ENCODE measurements around the gene TSHR. TPM values are rescaled to one million over a fixed set of nuclear protein-coding genes. Genes with fewer than 3 reads are reported as not detected.

Gene TSHR
- total RNA-seq, 4 donors from 2014 or later: not detected

- DNase-seq (ENCODE audit: low spot score in 2 of 2): no peak
- Histone ChIP-seq H3K4me1 (no peaks in the 10 kb centered on the region), H3K4me3 (no peak overlapping the region), H3K36me3 (peaks cover 15% of the 10 kb centered on the region), H3K27ac (no peak overlapping the region), H3K27me3 (no peaks in the 10 kb centered on the region), H3K9me3 (no peaks in the 10 kb centered on the region)
- TF ChIP-seq POLR2A (IDR thresholded peaks at IDR 0.05) (no peak), EP300 (IDR thresholded peaks at IDR 0.05) (no peak), POLR2AphosphoS5 (IDR thresholded peaks at IDR 0.05) (no peak)
- TF ChIP-seq, protein P1, sequence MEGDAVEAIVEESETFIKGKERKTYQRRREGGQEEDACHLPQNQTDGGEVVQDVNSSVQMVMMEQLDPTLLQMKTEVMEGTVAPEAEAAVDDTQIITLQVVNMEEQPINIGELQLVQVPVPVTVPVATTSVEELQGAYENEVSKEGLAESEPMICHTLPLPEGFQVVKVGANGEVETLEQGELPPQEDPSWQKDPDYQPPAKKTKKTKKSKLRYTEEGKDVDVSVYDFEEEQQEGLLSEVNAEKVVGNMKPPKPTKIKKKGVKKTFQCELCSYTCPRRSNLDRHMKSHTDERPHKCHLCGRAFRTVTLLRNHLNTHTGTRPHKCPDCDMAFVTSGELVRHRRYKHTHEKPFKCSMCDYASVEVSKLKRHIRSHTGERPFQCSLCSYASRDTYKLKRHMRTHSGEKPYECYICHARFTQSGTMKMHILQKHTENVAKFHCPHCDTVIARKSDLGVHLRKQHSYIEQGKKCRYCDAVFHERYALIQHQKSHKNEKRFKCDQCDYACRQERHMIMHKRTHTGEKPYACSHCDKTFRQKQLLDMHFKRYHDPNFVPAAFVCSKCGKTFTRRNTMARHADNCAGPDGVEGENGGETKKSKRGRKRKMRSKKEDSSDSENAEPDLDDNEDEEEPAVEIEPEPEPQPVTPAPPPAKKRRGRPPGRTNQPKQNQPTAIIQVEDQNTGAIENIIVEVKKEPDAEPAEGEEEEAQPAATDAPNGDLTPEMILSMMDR (IDR thresholded peaks at IDR 0.05): no peak
Measured at GRCh38 chr14:81178063-81178462, 222.6 kb downstream of the TSHR start.

DNA sequence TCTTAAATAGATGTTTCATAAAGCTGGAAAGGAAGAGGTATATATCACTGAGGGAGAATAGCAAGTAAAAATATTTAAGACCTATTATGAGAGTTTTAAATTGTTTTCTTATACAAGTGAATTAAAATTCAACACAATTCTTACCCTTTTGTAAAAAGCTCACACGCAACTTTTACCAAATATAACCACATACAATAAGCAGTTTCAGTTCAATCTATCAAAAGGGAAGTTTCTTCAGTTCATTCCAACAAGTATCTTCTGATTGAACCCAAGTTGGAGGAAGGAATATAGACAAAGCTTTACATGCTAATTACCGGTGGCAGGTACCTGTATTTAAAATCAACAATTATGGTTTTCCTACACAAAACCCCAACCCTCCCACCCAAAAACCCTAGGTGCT, 224.2 kb downstream of the TSHR start:
- WGBS: 92% methylated on average over 2 of the region's 2 CpGs
- Histone ChIP-seq H3K27ac (no peak overlapping the region), H3K9me3 (no peaks in the 10 kb centered on the region), H3K4me3 (no peak overlapping the region), H3K27me3 (no peaks in the 10 kb centered on the region), H3K36me3 (peaks cover 18% of the 10 kb centered on the region), H3K4me1 (no peaks in the 10 kb centered on the region)
- no peak for DNase-seq (ENCODE audit: low spot score in 2 of 2)
- TF ChIP-seq POLR2AphosphoS5 (IDR thresholded peaks at IDR 0.05): no peak
- no peak for TF ChIP-seq POLR2A (IDR thresholded peaks at IDR 0.05)
- TF ChIP-seq, protein P1 (IDR thresholded peaks at IDR 0.05): no peak
- no peak for TF ChIP-seq EP300 (IDR thresholded peaks at IDR 0.05)

DNA sequence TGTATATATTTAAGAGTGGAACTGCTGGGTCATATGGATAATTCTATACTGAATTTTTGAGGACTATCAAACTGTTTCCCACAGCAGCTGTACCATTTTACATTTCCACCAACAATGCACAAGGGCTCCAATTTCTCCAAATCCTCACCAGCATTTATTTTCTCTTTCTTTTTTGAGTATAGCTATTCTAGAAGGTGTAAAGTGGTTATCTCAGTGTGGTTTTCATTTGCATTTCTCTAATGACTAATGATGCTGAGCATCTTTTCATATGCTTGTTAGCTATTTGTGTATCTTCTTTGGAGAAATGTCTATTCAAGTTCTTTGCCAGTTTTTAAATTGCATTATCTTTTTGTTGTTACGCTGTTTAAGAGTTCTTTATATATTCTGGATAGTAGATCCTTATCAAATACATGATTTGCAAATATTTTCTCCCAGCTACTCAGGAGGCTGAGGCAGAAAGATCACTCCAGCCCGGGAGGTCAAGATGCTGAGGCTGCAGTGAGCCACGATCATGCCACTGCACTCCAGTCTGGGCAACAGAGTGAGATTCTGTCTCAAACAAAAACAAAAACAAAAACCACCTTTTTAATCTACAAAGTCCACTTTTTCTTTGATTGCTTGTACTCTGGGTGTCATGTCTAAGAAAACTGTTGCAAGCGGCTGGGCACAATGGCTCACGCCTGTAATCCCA, 232.6 kb downstream of the TSHR start:
- peaks cover 49% of the 10 kb centered on the region for H3K36me3 ChIP-seq

DNA sequence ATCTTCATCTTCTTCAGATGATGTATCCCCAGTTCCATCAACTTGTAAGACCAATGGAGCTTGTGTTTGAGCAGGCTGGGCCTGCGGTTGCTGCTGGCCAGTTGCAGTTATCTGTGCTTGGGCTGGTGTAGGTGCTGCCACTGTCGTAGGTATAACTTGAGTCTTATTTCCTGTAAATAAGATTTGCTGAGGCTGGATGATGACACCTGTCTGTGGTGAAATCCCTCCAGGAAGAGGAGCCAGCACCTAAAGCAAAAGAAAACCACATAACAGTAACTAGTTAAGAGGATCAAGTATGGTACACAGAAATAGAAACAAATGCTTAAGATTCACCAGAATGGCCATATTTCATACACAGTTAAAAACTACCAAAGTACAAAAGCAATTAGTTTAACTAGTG, 237.2 kb downstream of the TSHR start:
- Histone ChIP-seq H3K9me3 (no peaks in the 10 kb centered on the region), H3K27ac (no peak overlapping the region)

More for the DNA sequence above, 232.6 kb downstream of the TSHR start:
- no peak overlapping the region for H3K4me3 ChIP-seq
- H3K27me3 ChIP-seq: no peaks in the 10 kb centered on the region
- no peak overlapping the region for H3K27ac ChIP-seq
- no peaks in the 10 kb centered on the region for H3K9me3 ChIP-seq
- DNase-seq (ENCODE audit: low spot score in 2 of 2): no peak
- H3K4me1 ChIP-seq: no peaks in the 10 kb centered on the region
- TF ChIP-seq, protein P1 (IDR thresholded peaks at IDR 0.05): no peak
- TF ChIP-seq EP300 (IDR thresholded peaks at IDR 0.05) (no peak), POLR2AphosphoS5 (IDR thresholded peaks at IDR 0.05) (no peak), POLR2A (IDR thresholded peaks at IDR 0.05) (no peak)
- WGBS: 91% methylated on average over 5 of the region's 5 CpGs

DNA sequence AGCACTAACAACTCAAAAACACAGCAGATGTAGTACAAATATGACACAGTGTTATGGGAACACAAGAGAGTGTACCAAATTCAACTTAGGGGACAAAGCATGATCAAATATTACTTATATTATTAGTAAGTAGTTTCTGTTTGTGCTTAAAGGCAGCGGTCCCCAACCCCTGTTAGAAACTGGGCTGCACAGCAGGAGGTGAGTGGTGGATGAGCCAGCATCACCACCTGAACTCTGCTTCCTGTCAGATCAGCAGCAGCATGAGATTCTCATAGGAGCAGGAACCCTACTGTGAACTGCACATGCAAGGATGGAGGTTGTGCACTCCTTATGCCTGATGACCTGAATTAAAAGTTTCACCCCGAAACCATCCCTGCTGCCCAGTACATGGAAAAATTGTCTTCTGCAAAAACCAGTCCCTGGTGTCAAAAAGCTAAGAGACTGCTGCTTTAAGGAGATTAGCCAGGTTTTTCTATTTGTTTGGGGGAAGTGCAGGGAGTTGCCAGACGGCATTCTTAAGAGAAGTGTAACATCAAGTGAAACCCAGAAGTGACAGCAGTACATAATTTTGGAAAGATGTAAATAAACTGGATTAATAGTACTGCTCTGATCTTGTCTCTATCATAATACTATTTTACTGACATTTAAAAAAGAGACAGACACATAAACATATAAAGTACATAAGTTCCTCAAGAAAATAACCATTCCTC, 238.7 kb downstream of the TSHR start:
- Histone ChIP-seq H3K4me1 (no peaks in the 10 kb centered on the region), H3K9me3 (no peaks in the 10 kb centered on the region), H3K4me3 (no peak overlapping the region), H3K27me3 (no peaks in the 10 kb centered on the region), H3K27ac (no peak overlapping the region), H3K36me3 (peaks cover 58% of the 10 kb centered on the region)
- DNase-seq (ENCODE audit: low spot score in 2 of 2): no peak
- WGBS: 84% methylated on average over 3 of the region's 3 CpGs
- TF ChIP-seq POLR2AphosphoS5 (IDR thresholded peaks at IDR 0.05): no peak
- TF ChIP-seq, protein P1 (IDR thresholded peaks at IDR 0.05): no peak
- no peak for TF ChIP-seq POLR2A (IDR thresholded peaks at IDR 0.05)
- TF ChIP-seq EP300 (IDR thresholded peaks at IDR 0.05): no peak

More for the DNA sequence above, 237.2 kb downstream of the TSHR start:
- Histone ChIP-seq H3K4me3 (no peak overlapping the region), H3K36me3 (peaks cover 69% of the 10 kb centered on the region), H3K27me3 (no peaks in the 10 kb centered on the region), H3K4me1 (no peaks in the 10 kb centered on the region)
- DNase-seq (ENCODE audit: low spot score in 2 of 2): no peak
- TF ChIP-seq POLR2AphosphoS5 (IDR thresholded peaks at IDR 0.05) (no peak), EP300 (IDR thresholded peaks at IDR 0.05) (no peak), POLR2A (IDR thresholded peaks at IDR 0.05) (no peak)
- TF ChIP-seq, protein P1 (IDR thresholded peaks at IDR 0.05): no peak
- WGBS: 88% methylated on average over 2 of the region's 2 CpGs

Data from suprapubic skin (tissue), 4 donors.